GM18498 (cell line): Measurements from ENCODE around the gene ODF2L.

Source experiments
- ATAC-seq: cut with Tn5 transposase; IDR thresholded peaks from one replicate; pipeline ENCODE4 v1.9.1; 2021; ENCODE audit warnings: mild to moderate bottlenecking, moderate library complexity; ENCODE audit not compliant: unreplicated experiment

Gene ODF2L

DNA sequence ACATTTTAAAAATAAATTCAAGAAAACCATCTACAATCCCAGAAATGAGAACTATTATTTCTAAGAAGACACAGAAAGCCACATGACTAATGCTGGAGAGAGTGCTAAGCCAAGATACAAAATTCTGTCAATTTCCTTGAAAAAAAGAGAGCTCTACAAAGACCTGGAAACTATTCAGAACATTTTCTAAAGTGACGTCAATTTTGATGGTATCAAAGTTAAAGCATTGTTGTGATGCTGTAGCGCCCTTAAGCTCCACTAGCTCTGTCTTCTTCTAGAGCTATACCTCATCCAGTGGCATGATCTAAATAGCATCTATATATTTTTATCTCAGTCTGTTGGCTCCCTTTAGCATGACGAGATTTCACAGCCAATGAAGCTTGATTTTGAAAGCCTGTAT, 73.9 kb downstream of the ODF2L start:
- ATAC-seq, result no peak

DNA sequence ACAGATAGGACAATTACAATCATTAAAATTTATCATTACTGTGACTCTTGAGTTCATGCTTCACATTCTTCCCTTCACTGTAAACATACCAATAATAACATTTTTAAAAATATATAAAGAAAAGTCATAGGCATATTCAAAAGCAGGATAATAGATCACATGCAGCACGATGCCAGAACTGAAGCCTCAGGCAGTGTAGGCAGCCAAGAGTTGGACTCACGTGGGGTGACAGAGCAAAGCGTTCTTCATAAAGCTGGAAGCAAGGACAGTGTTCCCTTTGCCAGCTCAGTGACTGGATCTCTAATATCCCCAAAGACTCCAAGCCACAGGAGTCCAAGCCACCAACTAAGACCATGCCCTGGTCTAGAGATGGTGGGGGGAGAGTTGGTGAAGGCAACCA, 77.7 kb downstream of the ODF2L start:
- ATAC-seq, result no peak

GRCh38 chr1:86317926-86318325, 78.2 kb downstream of the ODF2L start:
- no peak for ATAC-seq

DNA sequence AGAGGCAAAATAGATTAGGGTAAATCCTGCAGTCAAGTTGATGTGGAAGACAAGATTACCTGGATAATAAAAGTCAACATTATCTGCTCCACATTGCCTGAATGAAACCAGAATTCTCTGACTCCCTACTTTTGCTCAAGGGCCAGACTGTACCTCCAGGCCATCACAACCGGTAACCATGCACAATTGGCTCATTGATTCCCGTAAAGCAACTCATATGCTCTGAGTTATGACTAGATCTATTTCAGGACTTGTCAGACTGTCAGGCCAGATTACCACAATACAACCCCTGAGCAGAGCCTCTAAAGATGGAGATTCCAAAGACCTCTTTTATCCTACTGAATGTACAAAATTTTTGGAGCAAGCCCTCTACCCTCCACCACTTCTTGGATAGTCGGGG, 90.4 kb downstream of the ODF2L start:
- ATAC-seq, result no peak

DNA sequence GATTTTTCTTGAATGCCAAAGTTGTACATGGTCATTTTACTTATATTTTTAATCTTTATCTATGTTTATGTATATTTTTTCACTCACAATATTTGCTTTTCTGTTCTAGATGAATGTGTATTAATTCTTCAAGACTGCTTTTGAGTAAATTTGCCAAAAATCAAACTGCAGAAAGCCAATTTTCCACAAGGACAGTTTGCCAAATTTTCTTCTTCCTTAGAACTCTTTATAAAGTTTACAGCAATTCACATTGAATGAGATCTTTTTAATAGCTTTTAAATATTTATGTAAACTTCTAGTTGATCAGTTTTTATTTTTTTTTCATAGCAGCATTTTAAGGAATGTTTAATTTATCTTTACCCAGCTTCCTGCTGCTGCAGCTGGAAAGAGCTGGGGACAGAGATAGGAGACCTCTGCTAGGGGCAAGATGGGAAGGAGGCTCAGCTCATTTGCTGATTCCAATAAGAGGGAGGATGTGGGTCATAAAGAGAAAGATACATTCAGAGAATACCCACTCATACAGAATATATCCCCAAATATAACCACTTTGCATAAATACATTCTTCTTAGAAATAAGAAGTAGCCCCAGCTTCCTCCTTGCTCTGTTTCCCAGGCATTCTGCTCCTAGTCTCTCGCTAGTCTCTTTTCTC, 93.0 kb downstream of the ODF2L start:
- no peak for ATAC-seq
